HEK293 (cell line): ENCODE results near the gene GPR158.

Source experiments
- CTCF ChIA-PET: fragments of 350-600 bp; formaldehyde crosslinking; extraction: SDS; loops from one replicate; lab custom pipeline; 2021; ENCODE audit warnings: antibody characterized with exemption; lab: Yijun Ruan, JAX
- POLR2A ChIA-PET: fragments of 300-600 bp; formaldehyde crosslinking; extraction: SDS; loops from one replicate; lab custom pipeline; 2020; ENCODE audit warnings: antibody characterized with exemption, inconsistent platforms; lab: Yijun Ruan, JAX
- H3K27ac ChIP-seq: fragments of 200-500 bp; sonication (Bioruptor generic); 2 replicates; pipeline ENCODE4 v1.5.1; 2014; ENCODE audit warnings: low read depth, low read length, control low read depth, inconsistent platforms; ENCODE audit errors: extremely low read depth
- H3K36me3 ChIP-seq, 2 experiments: fragments of 200-500 bp in 1 of 2; sonication (Bioruptor generic) in 1 of 2; 1 replicate in 1 of 2; 2 replicates in 1 of 2; pipeline ENCODE4 v1.5.1; 2014 to 2017; ENCODE audit warnings: inconsistent platforms in 2 of 2, low read length in 2 of 2; ENCODE audit not compliant: control insufficient read depth in 2 of 2, insufficient read depth in 1 of 2
- H3K4me1 ChIP-seq: fragments of 200-500 bp; sonication (Bioruptor generic); 2 replicates; pipeline ENCODE4 v1.5.1; 2014; ENCODE audit warnings: mild to moderate bottlenecking, low read length, inconsistent platforms; ENCODE audit not compliant: control insufficient read depth, insufficient read depth
- H3K4me3 ChIP-seq: 2 replicates; pipeline ENCODE4 v1.5.1; 2011; ENCODE audit warnings: low read depth, mild to moderate bottlenecking, control low read depth, low read length, moderate library complexity
- H3K9me3 ChIP-seq: fragments of 200-500 bp; sonication (Bioruptor generic); 2 replicates; pipeline ENCODE4 v1.5.1; 2014; ENCODE audit warnings: low read depth, low read length, inconsistent platforms; ENCODE audit not compliant: control insufficient read depth, insufficient read depth
- BCL11A ChIP-seq: fragments of 450-650 bp; formaldehyde crosslinking; IDR thresholded peaks from 2 replicates; pipeline ENCODE4 v1.5.1; 2016; ENCODE audit warnings: low read depth, missing biosample characterization, missing genetic modification characterization
- EGR2 ChIP-seq: fragments of 450-650 bp; formaldehyde crosslinking; IDR thresholded peaks from 2 replicates; pipeline ENCODE4 v1.5.1; 2016; ENCODE audit warnings: low read depth, missing biosample characterization, missing genetic modification characterization
- KLF10 ChIP-seq: fragments of 450-650 bp; IDR thresholded peaks from 2 replicates; pipeline ENCODE4 v1.5.1; 2018; ENCODE audit warnings: missing biosample characterization, mild to moderate bottlenecking, missing genetic modification characterization
- MYNN ChIP-seq: fragments of 450-650 bp; formaldehyde crosslinking; IDR thresholded peaks from 2 replicates; pipeline ENCODE4 v1.5.1; 2016; ENCODE audit warnings: missing biosample characterization, missing genetic modification characterization, borderline replicate concordance
- MZF1 ChIP-seq: fragments of 450-650 bp; formaldehyde crosslinking; IDR thresholded peaks from 2 replicates; pipeline ENCODE4 v1.5.1; 2017; ENCODE audit warnings: missing biosample characterization, missing genetic modification characterization, borderline replicate concordance
- PRDM1 ChIP-seq: fragments of 450-650 bp; formaldehyde crosslinking; IDR thresholded peaks from 2 replicates; pipeline ENCODE4; 2016; ENCODE audit warnings: missing biosample characterization, missing genetic modification characterization
- SP7 ChIP-seq: fragments of 450-650 bp; formaldehyde crosslinking; IDR thresholded peaks from 2 replicates; pipeline ENCODE4 v1.5.1; 2016; ENCODE audit warnings: missing biosample characterization, missing genetic modification characterization
- TCF7L2 ChIP-seq: IDR thresholded peaks from 2 replicates; pipeline ENCODE4 v1.6.1; 2011; ENCODE audit warnings: low read depth, mild to moderate bottlenecking, inconsistent platforms, low read length, moderate library complexity, borderline replicate concordance
- ZBTB21 ChIP-seq: fragments of 450-650 bp; formaldehyde crosslinking; IDR thresholded peaks from 2 replicates; pipeline ENCODE4 v1.5.1; 2017; ENCODE audit warnings: missing biosample characterization, missing genetic modification characterization
- ZBTB6 ChIP-seq: fragments of 450-650 bp; formaldehyde crosslinking; IDR thresholded peaks from 2 replicates; pipeline ENCODE4 v1.5.1; 2017; ENCODE audit warnings: missing biosample characterization, missing genetic modification characterization
- ZIC2 ChIP-seq: fragments of 450-650 bp; formaldehyde crosslinking; IDR thresholded peaks from 2 replicates; pipeline ENCODE4 v1.5.1; 2016; ENCODE audit warnings: missing biosample characterization, missing genetic modification characterization
- ZNF121 ChIP-seq: fragments of 450-650 bp; formaldehyde crosslinking; IDR thresholded peaks from 2 replicates; pipeline ENCODE4 v1.5.1; 2016; ENCODE audit warnings: missing biosample characterization, missing genetic modification characterization
- ZNF132 ChIP-seq: fragments of 450-650 bp; formaldehyde crosslinking; IDR thresholded peaks from 2 replicates; pipeline ENCODE4 v1.5.1; 2017; ENCODE audit warnings: missing biosample characterization, missing genetic modification characterization, borderline replicate concordance
- ZNF184 ChIP-seq: fragments of 450-650 bp; IDR thresholded peaks from 2 replicates; pipeline ENCODE4 v1.5.1; 2018; ENCODE audit warnings: missing biosample characterization, mild to moderate bottlenecking, missing genetic modification characterization
- ZNF366 ChIP-seq: fragments of 450-650 bp; formaldehyde crosslinking; conservative IDR thresholded peaks from 2 replicates; pipeline ENCODE4 v1.5.1; 2016; ENCODE audit warnings: missing biosample characterization, missing genetic modification characterization
- ZNF37A ChIP-seq: fragments of 450-650 bp; IDR thresholded peaks from 2 replicates; pipeline ENCODE4 v1.5.1; 2018; ENCODE audit warnings: missing biosample characterization, missing genetic modification characterization
- ZNF391 ChIP-seq: fragments of 450-650 bp; formaldehyde crosslinking; IDR thresholded peaks from 2 replicates; pipeline ENCODE4 v1.5.1; 2016; ENCODE audit warnings: low read depth, missing biosample characterization, missing genetic modification characterization, borderline replicate concordance
- ZNF621 ChIP-seq: fragments of 450-650 bp; formaldehyde crosslinking; IDR thresholded peaks from 2 replicates; pipeline ENCODE4 v1.5.1; 2017; ENCODE audit warnings: missing biosample characterization, missing genetic modification characterization
- ZNF664 ChIP-seq: fragments of 450-650 bp; formaldehyde crosslinking; IDR thresholded peaks from 2 replicates; pipeline ENCODE4 v1.5.1; 2016; ENCODE audit warnings: missing biosample characterization, missing genetic modification characterization
- ZNF776 ChIP-seq: fragments of 450-650 bp; formaldehyde crosslinking; IDR thresholded peaks from 2 replicates; pipeline ENCODE4 v1.5.0; 2017; ENCODE audit warnings: missing biosample characterization, missing genetic modification characterization, borderline replicate concordance
- ZXDB ChIP-seq: fragments of 450-650 bp; formaldehyde crosslinking; IDR thresholded peaks from 2 replicates; pipeline ENCODE4 v1.5.1; 2016; ENCODE audit warnings: missing biosample characterization, missing genetic modification characterization
- TF ChIP-seq, protein P1 (sequence below): fragments of 450-650 bp; formaldehyde crosslinking; IDR thresholded peaks from 2 replicates; pipeline ENCODE4 v1.5.1; 2016; ENCODE audit warnings: missing biosample characterization, missing genetic modification characterization, low read depth

GPR158 gene

GRCh38 chr10:25561758-25562157, 387.0 kb downstream of the GPR158 start:
- CTCF ChIA-PET, result no interaction called here
- Histone ChIP-seq H3K4me1 (peaks cover 5% of the 10 kb centered on the region), H3K9me3 (no peaks in the 10 kb centered on the region), H3K27ac (no peak overlapping the region), H3K4me3 (no peak overlapping the region), H3K36me3 (no peaks in the 10 kb centered on the region)
- POLR2A ChIA-PET, result no interaction called here
- no peak for TF ChIP-seq MZF1 (tag by site-specific recombination)
- no peak for TF ChIP-seq ZNF121 (tag by site-specific recombination)
- no peak for TF ChIP-seq KLF10 (tag by site-specific recombination)
- no peak for TF ChIP-seq ZNF184 (tag by site-specific recombination)

GRCh38 chr10:25562547-25562946, 387.7 kb downstream of the GPR158 start:
- TF ChIP-seq ZNF37A (no peak), ZBTB6 (no peak), ZNF391 (no peak), ZIC2 (no peak), TCF7L2 (no peak), ZNF664 (tag by site-specific recombination) (no peak), PRDM1 (no peak), SP7 (tag by site-specific recombination) (no peak), ZNF132 (tag by site-specific recombination) (no peak)
- TF ChIP-seq, protein P1, sequence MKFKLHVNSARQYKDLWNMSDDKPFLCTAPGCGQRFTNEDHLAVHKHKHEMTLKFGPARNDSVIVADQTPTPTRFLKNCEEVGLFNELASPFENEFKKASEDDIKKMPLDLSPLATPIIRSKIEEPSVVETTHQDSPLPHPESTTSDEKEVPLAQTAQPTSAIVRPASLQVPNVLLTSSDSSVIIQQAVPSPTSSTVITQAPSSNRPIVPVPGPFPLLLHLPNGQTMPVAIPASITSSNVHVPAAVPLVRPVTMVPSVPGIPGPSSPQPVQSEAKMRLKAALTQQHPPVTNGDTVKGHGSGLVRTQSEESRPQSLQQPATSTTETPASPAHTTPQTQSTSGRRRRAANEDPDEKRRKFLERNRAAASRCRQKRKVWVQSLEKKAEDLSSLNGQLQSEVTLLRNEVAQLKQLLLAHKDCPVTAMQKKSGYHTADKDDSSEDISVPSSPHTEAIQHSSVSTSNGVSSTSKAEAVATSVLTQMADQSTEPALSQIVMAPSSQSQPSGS (tag by site-specific recombination), result no peak
- ChIA-PET CTCF (interaction anchor here (0.7 kb wide), 1 partner anchor 433 kb away, joined by 3 read pairs; no protein-coding TSS in a partner anchor), POLR2A (no interaction called here)
- no peaks in the 10 kb centered on the region for H3K4me1 ChIP-seq
- no peaks in the 10 kb centered on the region for H3K36me3 ChIP-seq
- no peaks in the 10 kb centered on the region for H3K9me3 ChIP-seq
- no peak overlapping the region for H3K27ac ChIP-seq
- H3K4me3 ChIP-seq, result no peak overlapping the region

- no peaks in the 10 kb centered on the region for H3K9me3 ChIP-seq
- no peak overlapping the region for H3K4me3 ChIP-seq
- ChIA-PET POLR2A (no interaction called here), CTCF (interaction anchor here (0.7 kb wide), 1 partner anchor 11 kb away, joined by 3 read pairs; no protein-coding TSS in a partner anchor)
- no peak for TF ChIP-seq ZNF184 (tag by site-specific recombination)
- TF ChIP-seq BCL11A (tag by site-specific recombination), result no peak
- no peak for TF ChIP-seq ZBTB21 (tag by site-specific recombination)
- no peak overlapping the region for H3K27ac ChIP-seq
- H3K36me3 ChIP-seq, result no peaks in the 10 kb centered on the region
- no peaks in the 10 kb centered on the region for H3K4me1 ChIP-seq
These were observed 389.6 kb downstream of the GPR158 start for GRCh38 chr10:25564351-25564750.

- Histone ChIP-seq H3K36me3 (no peaks in the 10 kb centered on the region), H3K4me1 (no peaks in the 10 kb centered on the region), H3K4me3 (no peak overlapping the region)
- ChIA-PET CTCF (interaction anchor here (1.8 kb wide), 1 partner anchor 10 kb away, joined by 7 read pairs; no protein-coding TSS in a partner anchor), POLR2A (no interaction called here)
- TF ChIP-seq ZNF776 (tag by site-specific recombination) (no peak), EGR2 (tag by site-specific recombination) (no peak), ZNF621 (tag by site-specific recombination) (no peak), ZIC2 (no peak), MYNN (tag by site-specific recombination) (no peak), ZNF366 (no peak), ZXDB (tag by site-specific recombination) (no peak)
- TF ChIP-seq, all 188 proteins: peak for 0
- H3K9me3 ChIP-seq, result no peaks in the 10 kb centered on the region
- no peak overlapping the region for H3K27ac ChIP-seq
These were observed 390.8 kb downstream of the GPR158 start for GRCh38 chr10:25565570-25565969.
